Peyer's patch (tissue), 4 donors: Measurements from ENCODE around the gene TMEM174.

Experiments used
- POLR2A ChIP-seq, 2 donors: fragments of 450-650 bp; IDR thresholded peaks; one replicate each; pipeline ENCODE4 v1.5.1; 2017; ENCODE audit warnings: antibody characterized with exemption in 2 of 2, mild to moderate bottlenecking in 2 of 2, moderate library complexity in 2 of 2
- TF ChIP-seq, protein P1 (sequence below), 6 experiments: fragments of 450-650 bp in 4 of 6; fragments of 200-600 bp in 2 of 6; sonication (generic) in 1 of 6; IDR thresholded peaks; one replicate each; pipeline ENCODE4 v1.5.1; 2017 to 2019; ENCODE audit warnings: antibody characterized with exemption in 6 of 6, mild to moderate bottlenecking in 3 of 6, moderate library complexity in 1 of 6

GRCh38 chr5:73183481-73183891 is 10.5 kb downstream of the TMEM174 start:
- TF ChIP-seq POLR2A (IDR thresholded peaks at IDR 0.05) = peak; percentile 72 to 85
- TF ChIP-seq, protein P1, sequence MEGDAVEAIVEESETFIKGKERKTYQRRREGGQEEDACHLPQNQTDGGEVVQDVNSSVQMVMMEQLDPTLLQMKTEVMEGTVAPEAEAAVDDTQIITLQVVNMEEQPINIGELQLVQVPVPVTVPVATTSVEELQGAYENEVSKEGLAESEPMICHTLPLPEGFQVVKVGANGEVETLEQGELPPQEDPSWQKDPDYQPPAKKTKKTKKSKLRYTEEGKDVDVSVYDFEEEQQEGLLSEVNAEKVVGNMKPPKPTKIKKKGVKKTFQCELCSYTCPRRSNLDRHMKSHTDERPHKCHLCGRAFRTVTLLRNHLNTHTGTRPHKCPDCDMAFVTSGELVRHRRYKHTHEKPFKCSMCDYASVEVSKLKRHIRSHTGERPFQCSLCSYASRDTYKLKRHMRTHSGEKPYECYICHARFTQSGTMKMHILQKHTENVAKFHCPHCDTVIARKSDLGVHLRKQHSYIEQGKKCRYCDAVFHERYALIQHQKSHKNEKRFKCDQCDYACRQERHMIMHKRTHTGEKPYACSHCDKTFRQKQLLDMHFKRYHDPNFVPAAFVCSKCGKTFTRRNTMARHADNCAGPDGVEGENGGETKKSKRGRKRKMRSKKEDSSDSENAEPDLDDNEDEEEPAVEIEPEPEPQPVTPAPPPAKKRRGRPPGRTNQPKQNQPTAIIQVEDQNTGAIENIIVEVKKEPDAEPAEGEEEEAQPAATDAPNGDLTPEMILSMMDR (IDR thresholded peaks at IDR 0.05) = no peak
